ENCODE results near the gene DPEP2. TPM values are rescaled to one million over a fixed set of nuclear protein-coding genes. Genes with fewer than 3 reads are reported as not detected.

Gene DPEP2
- total and polyA plus RNA-seq, 2 of the 13 experiments (the other 11 are each of a cell fraction or from before 2014, with no cell fraction given) = 0.18 TPM; not detected in 1

- TF ChIP-seq BORCS8-MEF2B (CRISPR knock-in tag; IDR thresholded peaks at IDR 0.05) (peak; percentile 61; the same call in 1 of the 2 replicates), ZNF253 (CRISPR knock-in tag; IDR thresholded peaks at IDR 0.05; ENCODE audit: borderline replicate concordance) (no peak), ZNF580 (CRISPR knock-in tag; IDR thresholded peaks at IDR 0.05; ENCODE audit: borderline replicate concordance, low read depth) (peak; percentile 86), GRHL1 (CRISPR knock-in tag; conservative IDR thresholded peaks at IDR 0.05) (no peak), RERE (CRISPR knock-in tag; IDR thresholded peaks at IDR 0.05; ENCODE audit: low read depth) (no peak), NFIC (IDR thresholded peaks at IDR 0.05; ENCODE audit: low read length) (no peak), DDIT3 (CRISPR knock-in tag; IDR thresholded peaks at IDR 0.05) (no peak), BHLHE40 (IDR thresholded peaks at IDR 0.05; ENCODE audit: low read length) (0 out of 2 replicates have a peak, but pooled peaks have one; percentile 37), MXI1 (IDR thresholded peaks at IDR 0.05; ENCODE audit: borderline replicate concordance, low read depth, low read length) (peak; percentile 75; the same call in 2 of the 3 replicates), ZNF362 (CRISPR knock-in tag; IDR thresholded peaks at IDR 0.05; ENCODE audit: borderline replicate concordance) (no peak), PAWR (CRISPR knock-in tag; IDR thresholded peaks at IDR 0.05; ENCODE audit: borderline replicate concordance) (no peak), CTCF (CRISPR knock-in tag; IDR thresholded peaks at IDR 0.05) (peak; percentile 13; the same call in 1 of the 2 replicates), RARG (CRISPR knock-in tag; IDR thresholded peaks at IDR 0.05; ENCODE audit: low read depth) (0 out of 2 replicates have a peak, but pooled peaks have one; percentile 6), NFYB (CRISPR knock-in tag; IDR thresholded peaks at IDR 0.05) (peak; percentile 49), ZNF20 (CRISPR knock-in tag; IDR thresholded peaks at IDR 0.05) (no peak), ZNF101 (CRISPR knock-in tag; IDR thresholded peaks at IDR 0.05; ENCODE audit: borderline replicate concordance, low read depth) (no peak), KDM5B (CRISPR knock-in tag; IDR thresholded peaks at IDR 0.05; ENCODE audit: borderline replicate concordance) (peak; percentile 3)
These were observed 30.7 kb downstream of the DPEP2 start, which contains the start of gene SLC12A4 (continued) for GRCh38 chr16:67968400-67969253.

All from HepG2 (cell line).